K562 (cell line): ENCODE data around the gene RNF186. TPM values are rescaled to one million over a fixed set of nuclear protein-coding genes. Genes with fewer than 3 reads are reported as not detected.

Experiments used
- ATAC-seq: fragments of 200-7000 bp; cut with Tn5 transposase; 3 replicates; pipeline ENCODE4 v1.9.1; 2020; ENCODE audit warnings: moderate library complexity
- BruUV-seq: library from RNA; stranded (reverse); fragments of 400-500 nt; replicated peaks from 2 replicates; lab custom pipeline; 2021; lab: Mats Ljungman, UMichigan
- CTCF ChIA-PET: fragments of 300-600 bp; formaldehyde crosslinking; extraction: SDS; loops from one replicate; lab custom pipeline; 2021; ENCODE audit warnings: low intra/inter-chr PET ratio; lab: Yijun Ruan, JAX
- POLR2A ChIA-PET: fragments of 300-600, 350-650 bp; sonication (Branson Sonifier 250); formaldehyde crosslinking; extraction: SDS; loops from one replicate; lab custom pipeline; 2021; ENCODE audit warnings: antibody characterized with exemption, inconsistent platforms; lab: Yijun Ruan, JAX
- DNase-seq, 4 experiments: peaks; one replicate each; pipeline versions ENCODE4 v3.0.0 to v3.0.0-alpha.2; 2011 to 2018; ENCODE audit warnings: low spot score in 3 of 4, mixed read lengths in 3 of 4; ENCODE audit errors: extremely low read depth in 1 of 4
- FAIRE-seq: peaks from 2 replicates; lab custom pipeline; 2011; peaks lifted over from hg19 to GRCh38; lab: Jason Lieb, UNC
- H2AFZ ChIP-seq: 2 replicates; pipeline ENCODE4 v1.6.0; 2011; ENCODE audit warnings: low read depth, low read length, control low read depth, inconsistent platforms
- H3K27ac ChIP-seq: fragments of 200-600 bp; 3 replicates; pipeline ENCODE4 v1.8.0; 2011; ENCODE audit warnings: low read depth, mild to moderate bottlenecking, control low read depth, inconsistent platforms, low read length, moderate library complexity, mixed read lengths; ENCODE audit errors: extremely low read depth
- H3K27me3 ChIP-seq, 2 experiments: fragments of 300-600 bp in 1 of 2; 2 replicates in 1 of 2; 3 replicates in 1 of 2; pipeline versions ENCODE4 v1.6.0 to v1.8.0; 2011; ENCODE audit warnings: inconsistent platforms in 2 of 2, low read length in 2 of 2, mild to moderate bottlenecking in 1 of 2, mixed read lengths in 1 of 2, moderate library complexity in 1 of 2; ENCODE audit not compliant: control insufficient read depth in 2 of 2, insufficient read depth in 2 of 2
- H3K36me3 ChIP-seq: fragments of 300-600 bp; 3 replicates; pipeline ENCODE4 v1.8.0; 2011; ENCODE audit warnings: mild to moderate bottlenecking, low read length, inconsistent platforms; ENCODE audit not compliant: control insufficient read depth, insufficient read depth
- H3K4me1 ChIP-seq, 2 experiments: fragments of 200-600 bp in 1 of 2; replicated peaks in 1 of 2; 2 replicates in 1 of 2; 3 replicates in 1 of 2; pipeline versions ENCODE4 v1.5.1 to v1.8.0; 2011; ENCODE audit warnings: inconsistent platforms in 2 of 2, low read length in 2 of 2, mild to moderate bottlenecking in 1 of 2, mixed read lengths in 1 of 2, moderate library complexity in 1 of 2; ENCODE audit not compliant: control insufficient read depth in 2 of 2, insufficient read depth in 2 of 2
- H3K4me2 ChIP-seq: 2 replicates; pipeline ENCODE4 v1.6.1; 2011; ENCODE audit warnings: low read length, control low read depth, inconsistent platforms, mixed read lengths; ENCODE audit not compliant: insufficient read depth
- H3K4me3 ChIP-seq: fragments of 200-600 bp; sonication (generic), shearing (Covaris generic); 2 replicates; pipeline ENCODE4 v1.5.1; 2016; ENCODE audit warnings: control low read depth, inconsistent platforms
- H3K79me2 ChIP-seq: fragments of 200-600 bp; 3 replicates; pipeline ENCODE4 v1.8.0; 2011; ENCODE audit warnings: low read length, inconsistent platforms; ENCODE audit not compliant: control insufficient read depth, insufficient read depth
- H3K9ac ChIP-seq, 2 experiments: 2 replicates each; pipeline versions ENCODE4 v1.6.0 to v1.6.1; 2011; ENCODE audit warnings: low read depth in 2 of 2, low read length in 2 of 2, control low read depth in 1 of 2, inconsistent platforms in 1 of 2, mild to moderate bottlenecking in 1 of 2, mixed read lengths in 1 of 2; ENCODE audit not compliant: insufficient read depth in 1 of 2
- H3K9me1 ChIP-seq: one replicate; pipeline ENCODE4 v1.6.0; 2011; ENCODE audit warnings: inconsistent platforms, mild to moderate bottlenecking, low read length, moderate library complexity; ENCODE audit not compliant: control insufficient read depth, insufficient read depth
- H3K9me3 ChIP-seq: replicated peaks from 2 replicates; pipeline ENCODE4 v1.5.1; 2011; ENCODE audit warnings: low read depth, low read length, inconsistent platforms; ENCODE audit not compliant: control insufficient read depth, insufficient read depth
- H4K20me1 ChIP-seq: replicated peaks from 2 replicates; pipeline ENCODE4 v1.6.1; 2011; ENCODE audit warnings: low read length, inconsistent platforms, mixed read lengths; ENCODE audit not compliant: control insufficient read depth, insufficient read depth
- CBFA2T3 ChIP-seq: fragments of 450-650 bp; IDR thresholded peaks from 2 replicates; pipeline ENCODE4 v1.6.1; 2017
- CC2D1A ChIP-seq: fragments of 450-650 bp; IDR thresholded peaks from 2 replicates; pipeline ENCODE4 v1.6.1; 2017; ENCODE audit warnings: mild to moderate bottlenecking
- CTBP1 ChIP-seq: fragments of 450-650 bp; IDR thresholded peaks from 2 replicates; pipeline ENCODE4 v1.6.1; 2016; ENCODE audit warnings: borderline replicate concordance
- ELK3 ChIP-seq: fragments of 450-650 bp; formaldehyde crosslinking; IDR thresholded peaks from 2 replicates; pipeline ENCODE4 v1.4.0; 2020; ENCODE audit warnings: mild to moderate bottlenecking
- FOXP4 ChIP-seq: sonication (generic); formaldehyde crosslinking; IDR thresholded peaks from 2 replicates; pipeline ENCODE4 v1.8.0; 2022; ENCODE audit warnings: mild to moderate bottlenecking, missing genetic modification reagents, borderline replicate concordance
- IFI16 ChIP-seq: fragments of 250-450 bp; sonication (Bioruptor Pico); IDR thresholded peaks from 2 replicates; pipeline ENCODE4 v2.1.2; 2022; ENCODE audit warnings: mild to moderate bottlenecking, inconsistent platforms
- KLF6 ChIP-seq: fragments of 250-450 bp; sonication (Bioruptor Pico); IDR thresholded peaks from 2 replicates; pipeline ENCODE4 v1.4.0; 2020; ENCODE audit warnings: mild to moderate bottlenecking, moderate library complexity, borderline replicate concordance
- NCOA4 ChIP-seq: fragments of 450-650 bp; IDR thresholded peaks from 2 replicates; pipeline ENCODE4 v1.6.1; 2018; ENCODE audit warnings: mild to moderate bottlenecking; ENCODE audit not compliant: partially characterized antibody
- PREB ChIP-seq: sonication (generic); formaldehyde crosslinking; IDR thresholded peaks from 2 replicates; pipeline ENCODE4 v1.8.1; 2023; ENCODE audit warnings: mild to moderate bottlenecking, missing genetic modification reagents
- RBM17 ChIP-seq: fragments of 200-400 bp; formaldehyde crosslinking; IDR thresholded peaks from 2 replicates; pipeline ENCODE4 v1.6.1; 2017; ENCODE audit warnings: low read depth, mild to moderate bottlenecking, low read length, borderline replicate concordance
- TAL1 ChIP-seq: fragments of 450-650 bp; IDR thresholded peaks from 2 replicates; pipeline ENCODE4 v1.6.1; 2016; ENCODE audit warnings: mild to moderate bottlenecking
- ZKSCAN3 ChIP-seq: fragments of 250-450 bp; sonication (Bioruptor Pico); IDR thresholded peaks from 2 replicates; pipeline ENCODE4 v1.4.0; 2020
- ZNF75A ChIP-seq: fragments of 450-650 bp; formaldehyde crosslinking; IDR thresholded peaks from 2 replicates; pipeline ENCODE4 v1.4.0; 2020; ENCODE audit warnings: mild to moderate bottlenecking
- WGBS: fragments of 100-300 bp; shearing (Covaris generic); methylation state at CpG from one replicate; pipeline ENCODE4 v1.1.6; 2016; ENCODE audit warnings: low coverage, mixed read lengths; ENCODE audit not compliant: insufficient coverage; ENCODE audit errors: missing lambda C conversion rate; 5-methylcytosine and 5-hydroxymethylcytosine counted together
- in situ Hi-C: fragments of 300-500 bp; cut with MboI; formaldehyde crosslinking; loops from 4 replicates; pipeline ENCODE4 v1.15.0; 2018; ENCODE audit warnings: inconsistent platforms, mixed read lengths
- intact Hi-C: fragments of 100-400 bp; cut with micrococcal nuclease; formaldehyde crosslinking; loops from 2 replicates; pipeline ENCODE4 v1.14.2; 2022
- polyA plus RNA-seq, 8 experiments: library from polyadenylated mRNA; depleted of rRNA in 4 of 8; stranded (reverse) in 5 of 8; unstranded in 3 of 8; fragments of >200 nt; fragmentation: Nextera tagmentation in 2 of 8; fragmentation: Illumina TruSeq in 1 of 8; extraction: Ambion mirVana in 2 of 8; extraction: Trizol in 1 of 8; gene quantifications; 2 replicates each; pipeline versions ENCODE4 v1.2.1 to v1.2.3, GENCODE V29; 2011 to 2014; ENCODE audit warnings: inconsistent platforms in 1 of 8, missing spikeins in 1 of 8
- total RNA-seq, 7 experiments: library from RNA; depleted of rRNA in 6 of 7; stranded (reverse); fragments of >200 nt in 6 of 7; fragmentation: Illumina TruSeq in 2 of 7; extraction: Trizol in 2 of 7; gene quantifications; 2 replicates each; pipeline versions ENCODE4 v1.2.1 to v1.2.3, GENCODE V29; 2011 to 2021; ENCODE audit warnings: low replicate concordance in 1 of 7
- TF ChIP-seq, protein P1 (sequence below): sonication (generic); formaldehyde crosslinking; IDR thresholded peaks from 2 replicates; pipeline ENCODE4 v1.8.0; 2022; ENCODE audit warnings: mild to moderate bottlenecking, missing genetic modification reagents
- TF ChIP-seq, protein P2 (sequence below): fragments of 250-450 bp; sonication (Bioruptor Pico); IDR thresholded peaks from 2 replicates; pipeline ENCODE4 v1.4.0; 2020; ENCODE audit warnings: mild to moderate bottlenecking, moderate library complexity

The RNF186 gene
- total and polyA plus RNA-seq, 9 of the 15 experiments (the other 6 are each of a cell fraction or from before 2014, with no cell fraction given) = not detected

DNA sequence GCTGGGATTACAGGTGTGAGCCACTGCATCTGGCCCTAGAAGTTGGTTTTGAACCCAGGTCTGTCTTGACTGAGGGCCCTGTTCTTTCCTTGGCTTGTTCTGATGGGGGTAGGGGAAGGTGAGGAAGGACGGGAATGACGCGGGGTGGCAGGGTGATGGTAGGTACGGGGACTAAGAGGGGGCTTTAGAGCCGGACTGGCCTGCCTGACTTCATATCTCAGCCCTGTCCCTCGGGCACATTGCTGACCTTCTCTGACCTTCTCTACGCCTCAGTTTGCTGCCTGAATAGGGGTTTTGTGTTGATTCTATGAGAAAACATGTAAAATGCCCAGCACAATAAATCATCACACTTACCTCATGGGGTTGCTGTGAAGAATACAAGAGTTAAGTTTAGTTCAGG, 6.7 kb downstream of the RNF186 start:
- intact Hi-C loops (no loop called here), in situ Hi-C loops (no loop called here)
- ChIA-PET CTCF (no interaction called here), POLR2A (no interaction called here)
- no peaks in the 10 kb centered on the region for H3K79me2 ChIP-seq
- no peak overlapping the region for H3K4me2 ChIP-seq
- H3K9ac ChIP-seq = no peak overlapping the region
- ATAC-seq = no peak
- H3K27me3 ChIP-seq = peaks cover 37 to 50% of the 10 kb centered on the region in 2 experiments
- H3K36me3 ChIP-seq = no peaks in the 10 kb centered on the region
- H3K27ac ChIP-seq = no peak overlapping the region
- H3K4me1 ChIP-seq = no peaks in the 10 kb centered on the region
- TF ChIP-seq ELK3 (CRISPR knock-in tag) = no peak
- no peak for TF ChIP-seq NCOA4
- TF ChIP-seq, protein P1, sequence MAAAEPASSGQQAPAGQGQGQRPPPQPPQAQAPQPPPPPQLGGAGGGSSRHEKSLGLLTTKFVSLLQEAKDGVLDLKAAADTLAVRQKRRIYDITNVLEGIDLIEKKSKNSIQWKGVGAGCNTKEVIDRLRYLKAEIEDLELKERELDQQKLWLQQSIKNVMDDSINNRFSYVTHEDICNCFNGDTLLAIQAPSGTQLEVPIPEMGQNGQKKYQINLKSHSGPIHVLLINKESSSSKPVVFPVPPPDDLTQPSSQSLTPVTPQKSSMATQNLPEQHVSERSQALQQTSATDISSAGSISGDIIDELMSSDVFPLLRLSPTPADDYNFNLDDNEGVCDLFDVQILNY = no peak
- TF ChIP-seq TAL1 = no peak
- TF ChIP-seq ZNF75A (CRISPR knock-in tag) = no peak
- TF ChIP-seq, protein P2, sequence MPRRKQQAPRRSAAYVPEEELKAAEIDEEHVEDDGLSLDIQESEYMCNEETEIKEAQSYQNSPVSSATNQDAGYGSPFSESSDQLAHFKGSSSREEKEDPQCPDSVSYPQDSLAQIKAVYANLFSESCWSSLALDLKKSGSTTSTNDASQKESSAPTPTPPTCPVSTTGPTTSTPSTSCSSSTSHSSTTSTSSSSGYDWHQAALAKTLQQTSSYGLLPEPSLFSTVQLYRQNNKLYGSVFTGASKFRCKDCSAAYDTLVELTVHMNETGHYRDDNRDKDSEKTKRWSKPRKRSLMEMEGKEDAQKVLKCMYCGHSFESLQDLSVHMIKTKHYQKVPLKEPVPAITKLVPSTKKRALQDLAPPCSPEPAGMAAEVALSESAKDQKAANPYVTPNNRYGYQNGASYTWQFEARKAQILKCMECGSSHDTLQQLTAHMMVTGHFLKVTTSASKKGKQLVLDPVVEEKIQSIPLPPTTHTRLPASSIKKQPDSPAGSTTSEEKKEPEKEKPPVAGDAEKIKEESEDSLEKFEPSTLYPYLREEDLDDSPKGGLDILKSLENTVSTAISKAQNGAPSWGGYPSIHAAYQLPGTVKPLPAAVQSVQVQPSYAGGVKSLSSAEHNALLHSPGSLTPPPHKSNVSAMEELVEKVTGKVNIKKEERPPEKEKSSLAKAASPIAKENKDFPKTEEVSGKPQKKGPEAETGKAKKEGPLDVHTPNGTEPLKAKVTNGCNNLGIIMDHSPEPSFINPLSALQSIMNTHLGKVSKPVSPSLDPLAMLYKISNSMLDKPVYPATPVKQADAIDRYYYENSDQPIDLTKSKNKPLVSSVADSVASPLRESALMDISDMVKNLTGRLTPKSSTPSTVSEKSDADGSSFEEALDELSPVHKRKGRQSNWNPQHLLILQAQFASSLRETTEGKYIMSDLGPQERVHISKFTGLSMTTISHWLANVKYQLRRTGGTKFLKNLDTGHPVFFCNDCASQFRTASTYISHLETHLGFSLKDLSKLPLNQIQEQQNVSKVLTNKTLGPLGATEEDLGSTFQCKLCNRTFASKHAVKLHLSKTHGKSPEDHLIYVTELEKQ = no peak
- no peak for TF ChIP-seq PREB (CRISPR knock-in tag)
- no peak for TF ChIP-seq RBM17
- TF ChIP-seq CTBP1 = no peak
- no peak for TF ChIP-seq CBFA2T3
- TF ChIP-seq IFI16 = no peak
- TF ChIP-seq ZKSCAN3 (CRISPR knock-in tag) = no peak
- TF ChIP-seq CC2D1A = no peak
- no peak for TF ChIP-seq KLF6 (CRISPR knock-in tag)
- no peak for TF ChIP-seq FOXP4 (CRISPR knock-in tag)
- H3K4me3 ChIP-seq = no peak overlapping the region
- no peak for DNase-seq
- WGBS = 1% methylated on average over 7 of the region's 7 CpGs
- no TSS peak for BruUV-seq
- FAIRE-seq = no peak
- H4K20me1 ChIP-seq = peaks cover 8% of the 10 kb centered on the region; the same call in 1 of the 2 replicates
- H2AFZ ChIP-seq = no peak overlapping the region
- H3K9me3 ChIP-seq = no peaks in the 10 kb centered on the region
- no peaks in the 10 kb centered on the region for H3K9me1 ChIP-seq
